GM10847 (cell line): ENCODE measurements around the gene LGALS3BP.

Source experiments
- POLR2A ChIP-seq: IDR thresholded peaks from 2 replicates; pipeline ENCODE4 v1.6.1; 2011; ENCODE audit not compliant: insufficient read length; ENCODE audit errors: extremely low read depth

Gene LGALS3BP

DNA sequence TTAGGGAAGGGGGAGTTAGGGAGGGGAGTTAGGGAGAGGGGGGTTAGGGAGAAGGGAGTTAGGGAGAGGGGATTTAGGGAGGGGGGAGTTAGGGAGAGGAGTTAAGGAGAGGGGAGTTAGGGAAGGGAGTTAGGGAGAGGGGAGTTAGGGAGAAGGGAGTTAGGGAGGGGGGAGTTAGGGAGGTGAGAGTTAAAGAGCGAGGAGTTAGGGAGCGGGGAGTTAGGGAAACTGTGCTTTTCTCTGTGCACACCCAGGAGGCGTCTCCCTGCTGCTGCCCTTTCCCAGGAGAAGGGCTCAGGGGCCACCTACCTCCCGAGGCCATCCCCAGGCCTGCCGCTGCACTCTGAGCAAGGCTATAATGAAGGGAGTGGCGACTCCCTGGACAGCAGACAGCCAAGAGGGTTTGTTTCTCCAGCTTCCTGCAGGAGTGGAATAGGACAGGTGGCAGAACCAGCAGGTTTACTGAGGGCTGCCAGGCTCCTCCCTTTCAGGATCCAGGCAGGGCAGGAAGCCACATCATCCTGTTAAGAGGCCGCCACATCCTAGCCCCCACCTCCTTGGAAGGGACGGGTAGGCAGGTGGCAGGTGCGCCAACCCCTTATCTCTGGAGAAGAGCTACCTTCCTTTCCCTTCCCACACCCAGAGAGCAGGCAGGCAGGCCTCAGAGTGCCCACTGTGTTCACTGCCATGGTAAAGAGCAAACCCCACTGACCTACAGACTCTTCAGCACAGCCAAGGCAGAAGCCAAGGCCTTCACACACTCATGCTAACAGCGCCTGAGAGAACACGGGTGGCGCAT lies 25.5 kb upstream of the LGALS3BP start:
- TF ChIP-seq POLR2A, result no peak

DNA sequence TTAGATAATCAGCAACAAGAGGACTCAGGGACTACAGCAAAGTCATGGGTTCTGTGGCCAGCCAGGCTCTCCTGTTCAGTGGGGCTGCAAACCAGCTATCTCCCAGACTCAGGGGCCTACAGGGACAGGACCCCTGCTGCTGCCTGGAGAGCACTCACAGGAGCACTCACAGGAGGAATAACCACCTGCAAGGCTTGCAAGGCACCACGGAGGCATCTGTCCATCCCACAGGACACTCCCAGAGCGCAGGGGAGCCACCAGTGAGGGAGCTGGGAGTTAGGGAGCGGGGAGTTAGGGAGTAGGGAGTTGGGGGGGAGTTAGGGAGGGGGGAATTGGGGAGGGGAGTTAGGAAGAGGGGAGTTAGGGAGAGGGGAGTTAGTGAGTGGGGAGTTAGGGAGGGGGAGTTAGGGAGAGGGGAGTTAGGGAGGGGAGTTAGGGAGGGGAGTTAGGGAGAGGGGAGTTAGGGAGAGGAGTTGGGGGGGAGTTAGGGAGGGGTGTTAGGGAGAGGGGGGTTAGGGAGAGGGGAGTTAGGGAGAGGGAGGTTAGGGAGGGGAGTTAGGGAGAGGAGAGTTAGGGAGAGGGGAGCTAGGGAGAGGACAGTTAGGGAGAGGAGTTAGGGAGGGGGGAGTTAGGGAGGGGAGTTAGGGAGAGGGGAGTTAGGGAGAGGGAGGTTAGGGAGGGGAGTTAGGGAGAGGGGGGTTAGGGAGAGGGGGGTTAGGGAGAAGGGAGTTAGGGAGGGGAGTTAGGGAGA lies 24.1 kb upstream of the LGALS3BP start:
- no peak for TF ChIP-seq POLR2A

DNA sequence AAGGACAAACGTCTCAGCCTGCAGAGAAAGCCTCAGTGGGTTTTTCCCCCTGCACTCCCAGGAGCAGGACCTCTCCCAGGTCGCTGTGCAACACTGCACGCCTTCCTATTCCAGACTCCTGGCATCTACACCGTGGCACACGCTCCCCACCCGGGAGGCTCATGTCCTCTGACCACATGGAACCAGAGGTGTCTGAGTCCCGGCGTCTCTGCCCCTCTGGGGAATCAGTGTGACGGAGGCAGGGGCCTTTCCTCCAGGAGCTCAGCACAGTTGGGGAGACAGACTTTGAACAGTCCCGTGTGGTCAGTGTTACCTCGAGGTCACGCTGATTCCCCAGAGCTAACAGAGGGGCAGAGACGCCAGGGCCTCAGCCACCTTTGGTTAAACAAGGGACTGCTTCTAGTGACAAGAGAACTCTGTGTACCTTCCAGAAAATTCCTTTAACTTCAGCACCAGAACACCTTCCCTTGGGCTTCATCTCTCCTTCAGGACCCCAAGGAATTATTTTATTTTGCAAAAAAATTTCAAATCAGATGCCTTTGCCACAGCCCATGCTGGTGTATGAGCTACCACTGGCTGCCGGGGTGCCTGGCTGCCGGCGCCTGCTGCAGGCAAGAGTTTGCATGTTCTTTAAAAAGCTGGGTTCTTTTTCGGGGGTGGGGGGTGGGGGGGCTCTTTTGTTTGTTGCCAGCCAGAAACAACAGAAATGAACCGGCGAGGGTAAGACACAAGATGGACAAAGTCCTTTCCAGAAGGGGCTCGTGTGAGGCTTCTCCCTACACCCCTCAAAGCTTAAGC lies 23.3 kb upstream of the LGALS3BP start:
- no peak for TF ChIP-seq POLR2A

DNA sequence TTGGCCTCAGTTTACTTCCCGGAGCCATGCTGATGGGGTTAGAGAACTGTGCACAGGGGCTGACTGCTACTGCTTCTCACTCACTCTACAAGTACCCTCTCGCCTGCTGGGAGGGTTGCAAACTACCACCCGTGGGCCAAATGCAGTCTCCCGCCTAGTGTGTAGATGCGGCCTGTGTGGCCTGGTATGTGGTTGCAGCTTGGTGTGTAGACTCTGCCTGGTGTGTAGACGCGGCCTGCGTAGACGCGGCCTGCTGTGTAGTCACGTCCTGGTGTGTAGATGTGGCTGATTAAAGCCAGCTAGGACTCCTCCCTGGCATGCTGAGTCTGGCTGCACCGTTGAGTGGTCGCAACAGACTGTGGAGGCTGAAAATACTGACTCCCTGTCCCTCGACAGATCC lies 22.6 kb upstream of the LGALS3BP start:
- no peak for TF ChIP-seq POLR2A

DNA sequence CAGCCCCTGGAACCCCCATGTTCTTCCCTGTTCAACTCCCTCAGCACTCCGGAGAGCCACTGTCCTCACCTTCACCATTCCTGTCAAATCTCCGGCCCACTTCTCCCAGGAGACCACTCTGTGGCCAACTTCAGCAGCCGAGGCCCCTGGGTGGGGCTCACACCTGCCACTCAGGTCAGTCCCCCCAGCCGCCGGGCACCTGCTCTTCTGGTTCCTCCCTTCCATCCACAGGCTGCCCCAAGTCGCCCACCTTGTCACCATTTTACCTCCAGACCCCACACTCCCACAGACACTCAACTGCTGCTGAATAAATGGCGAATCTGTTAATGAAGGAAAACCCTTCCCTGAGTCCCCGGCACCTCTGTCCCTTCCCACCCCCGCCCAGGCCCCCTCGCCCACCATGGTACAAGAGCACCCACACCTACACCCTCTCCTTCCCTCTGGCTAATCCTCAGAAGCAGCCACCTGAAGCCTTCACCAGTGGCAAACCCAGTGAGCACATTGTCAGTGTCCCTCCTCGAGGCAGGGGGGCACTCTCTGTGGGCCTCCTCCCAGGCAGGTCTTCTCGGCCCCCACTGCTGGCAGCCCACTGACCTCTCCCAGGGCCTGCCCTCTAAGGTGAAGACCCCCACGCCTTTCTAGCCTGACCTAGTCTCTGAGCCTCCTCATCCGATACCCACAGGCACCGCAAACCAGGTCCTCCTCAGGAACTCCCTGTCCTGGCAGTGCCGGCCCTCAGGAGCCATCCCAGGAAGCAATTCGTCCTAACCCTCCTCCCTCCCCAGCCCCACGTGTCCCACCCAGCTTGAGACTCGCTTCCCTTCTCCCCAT lies 21.7 kb upstream of the LGALS3BP start:
- TF ChIP-seq POLR2A, result no peak

DNA sequence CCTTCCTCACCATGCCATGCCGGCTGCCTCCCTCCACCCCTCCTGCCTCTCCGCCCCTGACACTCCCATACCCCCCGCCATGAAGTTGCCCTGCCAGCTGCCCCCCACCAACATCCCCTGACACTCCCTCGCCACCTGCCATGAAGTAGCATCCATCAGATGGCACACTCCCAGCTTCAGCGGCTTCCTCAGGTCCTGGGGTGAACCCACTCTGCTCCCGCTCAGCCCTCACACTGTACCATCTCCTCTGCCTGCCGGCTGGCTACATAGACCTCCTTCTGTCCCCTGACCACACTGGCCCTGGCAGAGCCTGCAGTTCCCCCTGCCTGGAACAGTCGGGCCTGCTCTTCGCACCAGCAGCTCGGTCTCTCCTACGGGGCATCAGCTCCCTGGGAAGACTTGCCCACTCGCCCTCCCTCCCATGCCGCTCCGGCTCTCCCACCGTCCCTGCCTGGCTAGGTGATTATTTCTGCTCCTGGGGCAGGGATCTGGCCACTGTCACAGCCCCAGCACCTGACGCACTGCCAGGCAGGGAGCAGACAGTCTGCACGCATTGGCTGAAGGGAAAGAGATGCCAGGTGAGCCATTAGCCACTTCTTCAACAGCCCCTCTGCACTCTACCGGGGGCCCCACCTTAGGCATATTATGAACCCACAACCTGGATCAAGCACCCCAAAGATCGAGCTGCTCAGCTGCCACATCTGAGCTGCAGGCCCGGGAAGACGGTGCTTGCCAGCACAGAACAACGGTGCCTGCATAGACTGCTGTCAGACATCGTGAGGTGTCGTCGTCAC lies 20.9 kb upstream of the LGALS3BP start:
- TF ChIP-seq POLR2A, result no peak

DNA sequence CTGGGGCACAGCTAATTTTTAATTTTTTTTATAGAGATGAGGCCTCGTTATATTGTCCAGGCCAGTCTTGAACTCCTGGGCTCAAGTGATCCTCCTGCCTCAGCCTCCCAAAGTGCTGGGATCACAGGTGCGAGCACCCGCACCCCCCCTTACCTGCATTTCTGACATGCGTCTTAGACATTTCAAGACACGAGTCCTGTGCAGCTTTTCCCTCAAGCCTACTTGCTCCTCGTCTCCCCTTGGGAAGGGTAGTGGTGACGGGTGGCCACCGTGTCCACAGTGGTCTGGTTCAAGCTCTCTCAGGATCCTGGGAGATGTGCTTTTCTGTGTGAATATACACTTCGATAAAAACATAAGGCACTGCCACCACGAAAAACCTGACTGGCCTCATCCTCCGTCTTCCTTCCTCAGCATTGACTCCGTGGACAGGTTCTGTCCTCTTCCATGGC lies 20.2 kb upstream of the LGALS3BP start:
- TF ChIP-seq POLR2A, result no peak

DNA sequence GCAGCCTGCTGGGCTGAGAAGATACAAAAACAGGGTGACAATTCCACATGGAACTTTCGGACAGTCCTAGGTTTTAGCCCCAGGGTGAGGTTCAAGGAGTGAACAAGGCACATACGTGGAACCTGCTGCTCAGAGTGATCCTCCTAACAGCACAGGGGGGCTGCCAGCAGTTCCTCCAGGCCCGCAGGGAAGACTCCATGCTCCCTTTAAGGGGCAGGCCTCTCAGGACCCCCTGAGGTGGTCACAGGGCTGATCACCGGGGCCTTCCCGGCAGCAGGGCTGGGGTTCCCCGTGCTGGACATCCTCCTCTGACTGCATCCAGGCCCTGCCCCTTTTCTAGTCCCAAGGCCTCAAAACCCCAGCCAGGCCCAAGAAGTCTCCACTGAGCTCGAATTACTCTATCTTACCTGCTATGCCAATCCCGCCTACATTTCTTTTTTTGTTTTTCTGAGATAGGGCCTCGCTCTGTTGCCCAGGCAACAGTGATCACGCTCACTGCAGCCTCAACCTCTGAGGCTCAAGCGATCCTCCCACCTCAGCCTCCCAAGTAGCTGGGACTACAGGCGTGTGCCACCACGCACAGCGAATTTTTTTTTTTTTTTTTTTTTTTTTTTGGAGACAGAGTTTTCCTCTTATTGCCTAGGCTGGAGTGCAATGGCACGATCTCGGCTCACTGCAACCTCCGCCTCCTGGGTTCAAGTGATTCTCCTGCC lies 19.5 kb upstream of the LGALS3BP start:
- no peak for TF ChIP-seq POLR2A

DNA sequence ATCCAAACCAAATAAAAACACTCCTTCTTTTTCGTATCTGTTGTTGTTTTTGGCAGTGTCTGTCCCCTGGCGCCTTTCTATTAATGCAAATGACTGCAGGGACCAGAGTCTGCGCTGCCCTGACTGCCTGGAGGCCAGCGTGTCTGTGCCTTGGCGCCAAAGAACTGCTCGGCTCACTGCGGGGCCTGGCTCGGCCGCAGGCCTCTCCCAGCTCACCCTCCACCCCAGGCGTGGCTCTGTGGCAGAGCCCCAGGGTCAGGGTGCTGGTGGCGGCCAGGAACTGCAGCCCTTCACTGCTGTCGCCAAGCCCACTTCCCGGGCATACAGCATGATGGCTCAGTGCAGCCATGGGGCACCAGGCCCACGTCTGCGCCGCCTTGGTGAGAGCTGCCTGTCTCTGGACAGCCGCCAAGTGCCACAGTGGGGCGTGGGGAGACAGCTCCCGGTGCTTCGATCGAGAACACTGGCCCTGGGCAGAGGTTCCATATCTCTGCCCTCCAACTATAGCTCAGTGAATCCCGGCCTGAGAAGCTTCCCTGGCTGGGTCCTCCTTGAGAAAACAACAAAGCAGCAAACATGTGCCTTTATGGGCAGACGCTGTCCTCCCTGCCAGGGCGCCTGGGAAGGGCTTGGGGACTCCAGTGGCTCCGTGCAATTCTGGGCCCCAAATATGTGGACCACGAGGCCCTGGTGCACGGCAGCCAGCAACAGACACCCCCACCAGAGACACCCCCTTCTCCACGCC lies 18.8 kb upstream of the LGALS3BP start:
- no peak for TF ChIP-seq POLR2A

DNA sequence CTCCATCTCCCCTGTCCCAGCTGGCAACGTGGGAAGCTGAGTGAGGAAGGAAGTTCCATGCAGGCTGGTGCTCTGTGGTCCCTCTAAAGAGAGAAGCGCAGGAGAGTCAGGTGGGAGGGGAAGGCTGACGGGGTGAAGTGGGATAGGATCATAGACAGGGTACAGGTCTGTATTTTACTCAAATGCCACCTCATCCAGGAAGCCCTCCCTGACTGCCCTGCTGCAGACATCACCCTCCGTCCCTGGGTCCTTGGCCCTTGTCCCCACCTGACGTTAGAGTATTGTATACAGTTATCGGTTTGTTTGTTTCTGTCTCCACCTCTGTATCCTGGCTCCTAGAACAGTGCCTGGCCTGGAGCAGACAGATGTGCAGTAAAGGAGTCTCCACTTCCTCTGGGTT lies 18.2 kb upstream of the LGALS3BP start:
- no peak for TF ChIP-seq POLR2A

DNA sequence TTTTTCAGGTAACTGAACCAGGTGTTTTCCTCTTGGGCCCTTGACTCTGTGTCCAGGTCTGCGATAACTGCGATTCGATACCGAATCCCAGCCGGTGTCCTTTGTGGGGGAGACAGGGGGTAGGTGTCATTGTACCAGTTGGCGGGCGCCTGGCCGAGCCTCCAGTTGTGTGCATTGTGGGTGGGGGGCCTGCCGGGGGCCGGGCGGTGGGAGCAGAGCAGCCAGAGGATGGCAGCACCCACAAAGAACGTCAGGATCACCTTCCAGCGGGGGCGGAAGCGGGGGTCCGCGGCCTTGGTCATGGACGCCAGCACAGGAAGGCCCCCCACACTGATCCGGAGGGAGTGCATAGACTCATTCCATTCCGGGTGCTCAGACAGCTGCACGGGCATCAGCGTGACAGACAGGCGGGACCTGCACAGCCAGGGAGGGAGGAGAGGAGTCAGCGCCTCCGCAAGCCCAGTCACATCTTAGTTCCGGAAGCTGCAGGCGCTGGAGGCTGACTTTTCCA lies 17.6 kb upstream of the LGALS3BP start:
- TF ChIP-seq POLR2A, result no peak

DNA sequence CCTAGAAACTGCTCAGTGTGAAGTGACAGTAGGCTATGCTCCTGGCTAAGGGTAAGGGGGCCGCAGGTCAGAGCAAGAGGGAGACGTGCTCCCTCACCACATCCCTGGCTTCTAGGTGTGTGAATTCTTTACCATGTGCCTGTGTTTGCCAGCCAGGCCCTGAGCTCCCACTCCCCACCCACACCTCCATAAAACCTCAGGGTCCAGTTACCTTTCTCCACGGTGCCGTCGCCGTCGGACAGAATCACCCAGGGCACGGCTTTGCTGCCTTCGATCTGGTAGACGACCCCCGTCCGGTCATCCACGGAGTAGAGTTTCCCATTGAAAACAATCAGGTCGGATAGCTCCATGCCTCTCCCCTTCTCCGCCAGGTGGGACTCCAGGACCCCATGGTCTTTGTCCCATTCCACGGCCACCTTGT lies 17.1 kb upstream of the LGALS3BP start:
- TF ChIP-seq POLR2A, result no peak

DNA sequence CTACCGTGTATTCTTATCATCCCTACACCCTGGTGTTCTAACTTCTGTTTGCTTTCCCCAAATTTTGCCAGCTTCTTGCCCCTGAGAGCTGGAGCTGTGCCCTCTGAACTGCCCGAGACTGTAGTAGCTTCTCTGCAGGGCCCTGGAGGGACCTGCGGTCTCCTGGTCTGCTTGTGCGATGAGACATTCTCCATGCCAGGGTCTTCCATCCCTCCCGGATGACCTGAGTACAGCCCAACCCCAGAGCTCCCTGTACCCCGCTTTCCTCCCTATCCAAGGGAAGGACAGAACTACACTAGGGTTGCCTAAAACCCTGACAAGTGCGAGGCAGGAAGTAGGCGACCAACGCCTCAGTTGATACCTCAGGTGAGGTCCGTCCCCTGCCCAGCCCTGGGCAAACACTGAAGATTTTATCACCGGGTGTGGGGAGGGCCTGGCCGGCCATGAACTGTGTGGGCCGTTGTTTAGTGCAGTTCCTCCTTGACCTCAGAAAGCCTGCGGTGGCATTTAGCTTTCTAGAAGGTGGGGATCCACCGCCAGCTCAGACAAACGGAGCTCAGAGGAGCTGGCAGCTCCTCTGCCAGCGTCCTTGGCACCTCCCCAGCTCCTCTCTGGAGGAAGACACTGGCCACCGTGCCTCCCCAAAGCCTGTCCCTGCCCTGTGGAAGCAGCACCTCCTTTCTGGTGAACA lies 16.2 kb upstream of the LGALS3BP start:
- no peak for TF ChIP-seq POLR2A
